HepG2 (cell line): ENCODE results near the gene THADA. TPM values are rescaled to one million over a fixed set of nuclear protein-coding genes. Genes with fewer than 3 reads are reported as not detected.

Source experiments
- AGO2 ChIP-seq: fragments of 200-400 bp; formaldehyde crosslinking; optimal IDR thresholded peaks from 2 replicates; pipeline ENCODE3; 2017; ENCODE audit warnings: mild to moderate bottlenecking, low read depth, low read length, moderate library complexity
- MTF1 ChIP-seq: sonication (generic); formaldehyde crosslinking; IDR thresholded peaks from 2 replicates; pipeline ENCODE4 v1.5.0; 2020; ENCODE audit warnings: missing genetic modification reagents
- PCBP1 ChIP-seq: fragments of 200-400 bp; formaldehyde crosslinking; IDR thresholded peaks from 2 replicates; pipeline ENCODE4 v1.6.1; 2017; ENCODE audit warnings: mild to moderate bottlenecking, low read depth, low read length, borderline replicate concordance
- PCBP2 ChIP-seq: fragments of 200-400 bp; formaldehyde crosslinking; optimal IDR thresholded peaks from 2 replicates; pipeline ENCODE3; 2018; ENCODE audit warnings: low read length, low read depth; ENCODE audit not compliant: poor library complexity, severe bottlenecking
- RELA ChIP-seq: sonication (generic); formaldehyde crosslinking; IDR thresholded peaks from 2 replicates; pipeline ENCODE4 v1.4.0; 2020; ENCODE audit warnings: missing genetic modification reagents
- THAP11 ChIP-seq: IDR thresholded peaks from 2 replicates; pipeline ENCODE4 v1.6.1; 2016; ENCODE audit warnings: missing biosample characterization, missing genetic modification reagents
- YEATS2 ChIP-seq: sonication (generic); formaldehyde crosslinking; IDR thresholded peaks from 2 replicates; pipeline ENCODE4 v1.4.0; 2020; ENCODE audit warnings: missing genetic modification reagents, borderline replicate concordance
- ZBTB42 ChIP-seq: sonication (generic); formaldehyde crosslinking; IDR thresholded peaks from 2 replicates; pipeline ENCODE4 v1.5.0; 2020; ENCODE audit warnings: mild to moderate bottlenecking, missing genetic modification reagents
- ZFP62 ChIP-seq: sonication (generic); formaldehyde crosslinking; IDR thresholded peaks from 2 replicates; pipeline ENCODE4 v1.4.0; 2020; ENCODE audit warnings: missing genetic modification reagents
- ZNF235 ChIP-seq: sonication (generic); formaldehyde crosslinking; IDR thresholded peaks from 2 replicates; pipeline ENCODE4 v1.8.1; 2023; ENCODE audit warnings: mild to moderate bottlenecking, missing genetic modification reagents, borderline replicate concordance
- ZNF337 ChIP-seq: sonication (generic); formaldehyde crosslinking; IDR thresholded peaks from 2 replicates; pipeline ENCODE4 v1.5.1; 2020; ENCODE audit warnings: missing genetic modification reagents, low read depth, mild to moderate bottlenecking, borderline replicate concordance
- ZNF781 ChIP-seq: sonication (generic); formaldehyde crosslinking; IDR thresholded peaks from 2 replicates; pipeline ENCODE4 v1.5.1; 2020; ENCODE audit warnings: borderline replicate concordance, mild to moderate bottlenecking, missing genetic modification reagents; ENCODE audit errors: not compliant biosample characterization
- polyA plus RNA-seq, 8 experiments: library from polyadenylated mRNA; depleted of rRNA in 3 of 8; stranded (reverse) in 7 of 8; unstranded in 1 of 8; fragments of >200 nt; fragmentation: Illumina TruSeq in 4 of 8; extraction: Trizol in 4 of 8; gene quantifications; 2 replicates each; pipeline versions ENCODE4 v1.2.1 to v1.2.3, GENCODE V29; 2011 to 2016; ENCODE audit warnings: low read depth in 4 of 8, missing spikeins in 1 of 8, mixed read lengths in 1 of 8; ENCODE audit not compliant: insufficient read depth in 1 of 8
- total RNA-seq, 5 experiments: library from RNA; depleted of rRNA; stranded (reverse); fragments of >200 nt; fragmentation: Illumina TruSeq; extraction: Trizol; gene quantifications; 2 replicates each; pipeline ENCODE4 v1.2.3, GENCODE V29; 2016; ENCODE audit warnings: low read depth in 1 of 5
- TF ChIP-seq, protein P1 (sequence below): sonication (generic); formaldehyde crosslinking; IDR thresholded peaks from 2 replicates; pipeline ENCODE4 v1.4.0; 2020; ENCODE audit warnings: missing genetic modification reagents
- TF ChIP-seq, protein P2 (sequence below): sonication (generic); formaldehyde crosslinking; IDR thresholded peaks from 2 replicates; pipeline ENCODE4 v1.4.0; 2020; ENCODE audit warnings: missing genetic modification reagents
- TF ChIP-seq, protein P3 (sequence below): sonication (generic); formaldehyde crosslinking; IDR thresholded peaks from 2 replicates; pipeline ENCODE4 v1.5.1; 2020; ENCODE audit warnings: mild to moderate bottlenecking, missing genetic modification reagents
- TF ChIP-seq, protein P4 (sequence below): sonication (generic); formaldehyde crosslinking; IDR thresholded peaks from 2 replicates; pipeline ENCODE4 v1.4.0; 2020; ENCODE audit warnings: missing genetic modification reagents

THADA gene
- total and polyA plus RNA-seq, 2 of the 13 experiments (the other 11 are each of a cell fraction or from before 2014, with no cell fraction given): 12.7 to 21.7 TPM

DNA sequence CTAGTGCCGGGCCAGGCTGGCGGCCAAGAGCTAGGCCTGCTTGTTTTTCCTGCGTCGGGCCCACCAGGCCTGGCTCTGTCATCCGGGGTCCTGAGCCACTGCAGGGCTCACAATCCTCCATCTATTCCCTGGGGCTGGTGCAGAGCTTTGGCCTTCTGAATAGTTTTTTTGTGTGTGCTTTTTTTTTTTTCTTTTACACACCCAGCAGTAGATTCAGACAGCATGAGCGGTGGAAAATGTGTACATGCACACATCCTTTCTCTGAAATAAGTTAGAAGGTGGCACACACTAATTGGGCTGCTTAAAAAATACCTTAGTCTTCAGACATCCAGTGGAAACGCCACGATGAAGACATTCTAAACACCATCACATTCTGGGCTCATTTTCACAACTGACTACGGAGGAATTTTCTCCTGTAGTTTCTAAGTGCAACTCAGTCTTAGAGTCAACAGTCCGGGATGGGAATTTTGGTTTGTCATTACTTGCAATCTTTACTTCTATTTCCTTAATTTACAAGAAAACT is 375.5 kb downstream of the THADA start (continued):
- 0 out of 2 replicates have a peak, but pooled peaks have one; percentile 6 for TF ChIP-seq RELA
- TF ChIP-seq ZFP62 (CRISPR knock-in tag): no peak
- TF ChIP-seq YEATS2: peak; percentile 60
- TF ChIP-seq MTF1: no peak
- TF ChIP-seq, protein P1, sequence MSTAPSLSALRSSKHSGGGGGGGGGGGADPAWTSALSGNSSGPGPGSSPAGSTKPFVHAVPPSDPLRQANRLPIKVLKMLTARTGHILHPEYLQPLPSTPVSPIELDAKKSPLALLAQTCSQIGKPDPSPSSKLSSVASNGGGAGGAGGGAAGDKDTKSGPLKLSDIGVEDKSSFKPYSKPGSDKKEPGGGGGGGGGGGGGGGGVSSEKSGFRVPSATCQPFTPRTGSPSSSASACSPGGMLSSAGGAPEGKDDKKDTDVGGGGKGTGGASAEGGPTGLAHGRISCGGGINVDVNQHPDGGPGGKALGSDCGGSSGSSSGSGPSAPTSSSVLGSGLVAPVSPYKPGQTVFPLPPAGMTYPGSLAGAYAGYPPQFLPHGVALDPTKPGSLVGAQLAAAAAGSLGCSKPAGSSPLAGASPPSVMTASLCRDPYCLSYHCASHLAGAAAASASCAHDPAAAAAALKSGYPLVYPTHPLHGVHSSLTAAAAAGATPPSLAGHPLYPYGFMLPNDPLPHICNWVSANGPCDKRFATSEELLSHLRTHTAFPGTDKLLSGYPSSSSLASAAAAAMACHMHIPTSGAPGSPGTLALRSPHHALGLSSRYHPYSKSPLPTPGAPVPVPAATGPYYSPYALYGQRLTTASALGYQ (CRISPR knock-in tag): 0 out of 2 replicates have a peak, but pooled peaks have one; percentile 14
- TF ChIP-seq PCBP2: peak; percentile 15
- TF ChIP-seq, protein P2, sequence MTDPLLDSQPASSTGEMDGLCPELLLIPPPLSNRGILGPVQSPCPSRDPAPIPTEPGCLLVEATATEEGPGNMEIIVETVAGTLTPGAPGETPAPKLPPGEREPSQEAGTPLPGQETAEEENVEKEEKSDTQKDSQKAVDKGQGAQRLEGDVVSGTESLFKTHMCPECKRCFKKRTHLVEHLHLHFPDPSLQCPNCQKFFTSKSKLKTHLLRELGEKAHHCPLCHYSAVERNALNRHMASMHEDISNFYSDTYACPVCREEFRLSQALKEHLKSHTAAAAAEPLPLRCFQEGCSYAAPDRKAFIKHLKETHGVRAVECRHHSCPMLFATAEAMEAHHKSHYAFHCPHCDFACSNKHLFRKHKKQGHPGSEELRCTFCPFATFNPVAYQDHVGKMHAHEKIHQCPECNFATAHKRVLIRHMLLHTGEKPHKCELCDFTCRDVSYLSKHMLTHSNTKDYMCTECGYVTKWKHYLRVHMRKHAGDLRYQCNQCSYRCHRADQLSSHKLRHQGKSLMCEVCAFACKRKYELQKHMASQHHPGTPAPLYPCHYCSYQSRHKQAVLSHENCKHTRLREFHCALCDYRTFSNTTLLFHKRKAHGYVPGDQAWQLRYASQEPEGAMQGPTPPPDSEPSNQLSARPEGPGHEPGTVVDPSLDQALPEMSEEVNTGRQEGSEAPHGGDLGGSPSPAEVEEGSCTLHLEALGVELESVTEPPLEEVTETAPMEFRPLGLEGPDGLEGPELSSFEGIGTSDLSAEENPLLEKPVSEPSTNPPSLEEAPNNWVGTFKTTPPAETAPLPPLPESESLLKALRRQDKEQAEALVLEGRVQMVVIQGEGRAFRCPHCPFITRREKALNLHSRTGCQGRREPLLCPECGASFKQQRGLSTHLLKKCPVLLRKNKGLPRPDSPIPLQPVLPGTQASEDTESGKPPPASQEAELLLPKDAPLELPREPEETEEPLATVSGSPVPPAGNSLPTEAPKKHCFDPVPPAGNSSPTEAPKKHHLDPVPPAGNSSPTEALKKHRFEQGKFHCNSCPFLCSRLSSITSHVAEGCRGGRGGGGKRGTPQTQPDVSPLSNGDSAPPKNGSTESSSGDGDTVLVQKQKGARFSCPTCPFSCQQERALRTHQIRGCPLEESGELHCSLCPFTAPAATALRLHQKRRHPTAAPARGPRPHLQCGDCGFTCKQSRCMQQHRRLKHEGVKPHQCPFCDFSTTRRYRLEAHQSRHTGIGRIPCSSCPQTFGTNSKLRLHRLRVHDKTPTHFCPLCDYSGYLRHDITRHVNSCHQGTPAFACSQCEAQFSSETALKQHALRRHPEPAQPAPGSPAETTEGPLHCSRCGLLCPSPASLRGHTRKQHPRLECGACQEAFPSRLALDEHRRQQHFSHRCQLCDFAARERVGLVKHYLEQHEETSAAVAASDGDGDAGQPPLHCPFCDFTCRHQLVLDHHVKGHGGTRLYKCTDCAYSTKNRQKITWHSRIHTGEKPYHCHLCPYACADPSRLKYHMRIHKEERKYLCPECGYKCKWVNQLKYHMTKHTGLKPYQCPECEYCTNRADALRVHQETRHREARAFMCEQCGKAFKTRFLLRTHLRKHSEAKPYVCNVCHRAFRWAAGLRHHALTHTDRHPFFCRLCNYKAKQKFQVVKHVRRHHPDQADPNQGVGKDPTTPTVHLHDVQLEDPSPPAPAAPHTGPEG (CRISPR knock-in tag): 0 out of 2 replicates have a peak, but pooled peaks have one; percentile 1
- 0 out of 2 replicates have a peak, but pooled peaks have one; percentile 17 for TF ChIP-seq ZNF235 (CRISPR knock-in tag)
- TF ChIP-seq ZNF781: peak; percentile 43
- TF ChIP-seq ZNF337 (CRISPR knock-in tag): 0 out of 2 replicates have a peak, but pooled peaks have one; percentile 66
- TF ChIP-seq AGO2: peak; percentile 93
- TF ChIP-seq, protein P3, sequence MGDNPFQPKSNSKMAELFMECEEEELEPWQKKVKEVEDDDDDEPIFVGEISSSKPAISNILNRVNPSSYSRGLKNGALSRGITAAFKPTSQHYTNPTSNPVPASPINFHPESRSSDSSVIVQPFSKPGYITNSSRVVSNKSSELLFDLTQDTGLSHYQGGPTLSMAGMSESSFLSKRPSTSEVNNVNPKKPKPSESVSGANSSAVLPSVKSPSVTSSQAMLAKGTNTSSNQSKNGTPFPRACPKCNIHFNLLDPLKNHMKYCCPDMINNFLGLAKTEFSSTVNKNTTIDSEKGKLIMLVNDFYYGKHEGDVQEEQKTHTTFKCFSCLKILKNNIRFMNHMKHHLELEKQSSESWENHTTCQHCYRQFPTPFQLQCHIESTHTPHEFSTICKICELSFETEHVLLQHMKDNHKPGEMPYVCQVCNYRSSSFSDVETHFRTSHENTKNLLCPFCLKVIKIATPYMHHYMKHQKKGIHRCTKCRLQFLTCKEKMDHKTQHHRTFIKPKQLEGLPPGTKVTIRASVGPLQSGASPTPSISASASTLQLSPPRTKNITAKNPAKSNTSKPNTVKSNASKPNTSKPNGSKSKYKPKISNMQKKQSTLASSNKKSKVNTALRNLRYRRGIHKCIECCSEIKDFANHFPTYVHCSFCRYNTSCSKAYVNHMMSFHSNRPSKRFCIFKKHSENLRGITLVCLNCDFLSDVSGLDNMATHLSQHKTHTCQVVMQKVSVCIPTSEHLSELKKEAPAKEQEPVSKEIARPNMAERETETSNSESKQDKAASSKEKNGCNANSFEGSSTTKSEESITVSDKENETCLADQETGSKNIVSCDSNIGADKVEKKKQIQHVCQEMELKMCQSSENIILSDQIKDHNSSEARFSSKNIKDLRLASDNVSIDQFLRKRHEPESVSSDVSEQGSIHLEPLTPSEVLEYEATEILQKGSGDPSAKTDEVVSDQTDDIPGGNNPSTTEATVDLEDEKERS: 0 out of 2 replicates have a peak, but pooled peaks have one; percentile 7
- 0 out of 2 replicates have a peak, but pooled peaks have one; percentile 2 for TF ChIP-seq PCBP1
- TF ChIP-seq ZBTB42 (CRISPR knock-in tag): 0 out of 2 replicates have a peak, but pooled peaks have one; percentile 25
- TF ChIP-seq, protein P4, sequence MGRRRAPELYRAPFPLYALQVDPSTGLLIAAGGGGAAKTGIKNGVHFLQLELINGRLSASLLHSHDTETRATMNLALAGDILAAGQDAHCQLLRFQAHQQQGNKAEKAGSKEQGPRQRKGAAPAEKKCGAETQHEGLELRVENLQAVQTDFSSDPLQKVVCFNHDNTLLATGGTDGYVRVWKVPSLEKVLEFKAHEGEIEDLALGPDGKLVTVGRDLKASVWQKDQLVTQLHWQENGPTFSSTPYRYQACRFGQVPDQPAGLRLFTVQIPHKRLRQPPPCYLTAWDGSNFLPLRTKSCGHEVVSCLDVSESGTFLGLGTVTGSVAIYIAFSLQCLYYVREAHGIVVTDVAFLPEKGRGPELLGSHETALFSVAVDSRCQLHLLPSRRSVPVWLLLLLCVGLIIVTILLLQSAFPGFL (CRISPR knock-in tag): no peak
- TF ChIP-seq THAP11 (CRISPR knock-in tag): no peak
